Measurements from ENCODE around the gene PKP3.
"Not testable (repeated sequence)": the region's sequence is repeated elsewhere in the genome, so short reads cannot be mapped to it uniquely, and the experiment has no call there.

PKP3 gene, protein sequence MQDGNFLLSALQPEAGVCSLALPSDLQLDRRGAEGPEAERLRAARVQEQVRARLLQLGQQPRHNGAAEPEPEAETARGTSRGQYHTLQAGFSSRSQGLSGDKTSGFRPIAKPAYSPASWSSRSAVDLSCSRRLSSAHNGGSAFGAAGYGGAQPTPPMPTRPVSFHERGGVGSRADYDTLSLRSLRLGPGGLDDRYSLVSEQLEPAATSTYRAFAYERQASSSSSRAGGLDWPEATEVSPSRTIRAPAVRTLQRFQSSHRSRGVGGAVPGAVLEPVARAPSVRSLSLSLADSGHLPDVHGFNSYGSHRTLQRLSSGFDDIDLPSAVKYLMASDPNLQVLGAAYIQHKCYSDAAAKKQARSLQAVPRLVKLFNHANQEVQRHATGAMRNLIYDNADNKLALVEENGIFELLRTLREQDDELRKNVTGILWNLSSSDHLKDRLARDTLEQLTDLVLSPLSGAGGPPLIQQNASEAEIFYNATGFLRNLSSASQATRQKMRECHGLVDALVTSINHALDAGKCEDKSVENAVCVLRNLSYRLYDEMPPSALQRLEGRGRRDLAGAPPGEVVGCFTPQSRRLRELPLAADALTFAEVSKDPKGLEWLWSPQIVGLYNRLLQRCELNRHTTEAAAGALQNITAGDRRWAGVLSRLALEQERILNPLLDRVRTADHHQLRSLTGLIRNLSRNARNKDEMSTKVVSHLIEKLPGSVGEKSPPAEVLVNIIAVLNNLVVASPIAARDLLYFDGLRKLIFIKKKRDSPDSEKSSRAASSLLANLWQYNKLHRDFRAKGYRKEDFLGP
- total RNA-seq = 0.15 to 0.39 reads per million in 2 donors

DNA sequence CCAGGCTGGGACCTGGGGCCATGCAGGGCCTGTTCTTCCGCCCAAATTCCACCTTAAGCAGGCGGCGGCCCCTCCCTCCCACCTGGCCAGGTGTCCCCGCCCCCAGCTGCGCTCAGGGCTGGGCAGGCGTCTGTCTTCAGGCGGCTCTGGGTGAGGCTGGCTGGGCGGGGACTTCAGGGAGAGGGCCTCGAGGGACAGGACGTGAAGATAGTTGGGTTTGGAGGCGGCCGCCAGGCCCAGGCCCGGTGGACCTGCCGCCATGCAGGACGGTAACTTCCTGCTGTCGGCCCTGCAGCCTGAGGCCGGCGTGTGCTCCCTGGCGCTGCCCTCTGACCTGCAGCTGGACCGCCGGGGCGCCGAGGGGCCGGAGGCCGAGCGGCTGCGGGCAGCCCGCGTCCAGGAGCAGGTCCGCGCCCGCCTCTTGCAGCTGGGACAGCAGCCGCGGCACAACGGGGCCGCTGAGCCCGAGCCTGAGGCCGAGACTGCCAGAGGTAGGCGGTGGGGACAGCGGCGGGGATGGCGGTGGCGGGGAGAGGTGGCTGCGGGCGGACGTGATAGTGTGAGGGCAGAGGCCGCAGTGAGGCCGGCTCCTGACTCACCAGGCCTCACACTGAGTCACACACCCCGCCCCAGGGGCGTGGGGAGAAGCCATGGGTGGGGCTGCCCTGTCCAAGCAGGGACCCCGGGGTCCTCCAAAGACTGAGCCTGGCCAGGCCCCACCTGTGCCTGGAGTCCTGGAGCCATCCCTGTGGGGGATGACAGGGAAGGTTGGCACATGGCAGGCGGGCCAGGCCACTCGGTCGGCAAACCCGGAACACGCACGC, at the start of gene PKP3:
Gene PKP3, plus strand, starts transcription at position 176 of the 824 bp plus-strand sequence. Its CDS starts 84 bp downstream, at position 260.
- no peak for DNase-seq

DNA sequence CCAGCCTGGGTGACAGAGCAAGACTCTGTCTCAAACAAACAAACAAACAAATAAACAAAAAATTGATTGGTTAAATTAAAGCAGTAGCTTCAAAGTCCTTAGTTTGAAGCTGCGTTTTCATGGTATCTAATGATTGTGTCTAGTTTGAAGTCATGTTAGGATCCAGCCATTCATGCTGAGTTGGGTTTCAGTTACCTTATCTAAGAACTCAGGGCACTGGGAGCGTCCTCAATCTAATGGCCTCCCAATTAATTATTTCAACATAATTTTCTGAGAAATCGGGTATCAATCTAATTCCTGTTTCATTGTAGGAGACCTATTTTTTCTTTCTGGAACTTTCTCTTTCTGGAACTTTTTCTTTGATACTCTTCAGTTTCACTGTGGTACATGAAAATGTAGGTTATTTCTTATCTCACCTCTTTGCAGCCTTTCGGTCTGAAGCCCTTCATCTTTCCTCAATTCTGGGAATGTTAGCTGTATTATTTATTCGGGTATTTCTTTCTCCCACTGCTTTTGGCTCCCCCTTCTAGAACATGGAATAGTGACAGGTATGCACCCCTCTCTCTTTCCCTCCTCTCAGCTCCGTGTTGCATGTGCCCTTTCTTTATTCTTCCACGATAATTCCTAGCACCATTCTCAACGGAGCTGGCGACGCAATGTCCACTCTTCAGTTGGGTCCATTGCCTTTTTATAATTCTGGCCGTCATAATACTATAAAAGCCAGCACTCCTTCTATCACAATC, 49.0 kb upstream of the PKP3 start:
- no peak for DNase-seq

DNA sequence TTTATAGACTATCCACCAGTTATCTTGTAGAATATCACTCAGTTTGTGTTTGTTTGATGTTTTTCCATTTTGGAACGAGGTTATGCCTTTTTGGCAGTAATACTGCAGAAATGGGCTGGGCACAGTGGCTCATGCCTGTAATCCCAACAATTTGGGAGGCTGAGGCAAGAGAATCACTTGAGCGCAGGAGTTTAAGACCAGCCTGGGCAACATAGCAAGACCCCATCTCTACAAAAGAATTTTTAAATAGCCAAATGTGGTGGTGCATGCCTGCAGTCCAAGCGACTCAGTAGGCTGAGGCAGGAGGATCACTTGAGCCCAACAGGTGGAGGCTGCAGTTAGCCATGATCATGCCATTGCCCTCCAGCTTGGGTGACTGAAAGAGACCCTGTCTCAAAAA, 47.5 kb upstream of the PKP3 start:
- DNase-seq = no peak

DNA sequence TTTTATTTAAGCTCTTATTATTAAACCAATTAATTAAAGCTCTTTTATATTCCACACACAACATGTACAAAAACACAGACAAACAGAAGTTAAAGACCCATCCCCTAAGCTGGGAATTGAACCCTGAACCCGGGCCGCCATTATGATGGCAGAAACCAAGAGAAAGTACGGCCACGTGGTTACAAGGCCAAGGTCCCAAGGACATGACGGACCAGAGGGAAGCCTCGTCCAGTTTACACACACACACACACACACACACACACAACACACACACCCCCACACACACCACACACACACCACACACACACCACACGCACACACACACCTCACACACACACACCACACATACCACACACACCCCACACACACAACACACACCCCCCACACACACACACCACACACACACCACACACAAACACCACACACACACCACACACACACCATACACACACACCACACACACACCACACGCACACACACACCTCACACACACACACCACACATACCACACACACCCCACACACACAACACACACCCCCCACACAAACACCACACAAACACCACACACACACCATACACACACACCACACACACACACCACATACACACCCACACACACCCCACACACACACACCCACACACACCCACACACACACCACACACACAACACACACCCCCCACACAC, 44.6 kb upstream of the PKP3 start:
- DNase-seq = not testable (repeated sequence)

DNA sequence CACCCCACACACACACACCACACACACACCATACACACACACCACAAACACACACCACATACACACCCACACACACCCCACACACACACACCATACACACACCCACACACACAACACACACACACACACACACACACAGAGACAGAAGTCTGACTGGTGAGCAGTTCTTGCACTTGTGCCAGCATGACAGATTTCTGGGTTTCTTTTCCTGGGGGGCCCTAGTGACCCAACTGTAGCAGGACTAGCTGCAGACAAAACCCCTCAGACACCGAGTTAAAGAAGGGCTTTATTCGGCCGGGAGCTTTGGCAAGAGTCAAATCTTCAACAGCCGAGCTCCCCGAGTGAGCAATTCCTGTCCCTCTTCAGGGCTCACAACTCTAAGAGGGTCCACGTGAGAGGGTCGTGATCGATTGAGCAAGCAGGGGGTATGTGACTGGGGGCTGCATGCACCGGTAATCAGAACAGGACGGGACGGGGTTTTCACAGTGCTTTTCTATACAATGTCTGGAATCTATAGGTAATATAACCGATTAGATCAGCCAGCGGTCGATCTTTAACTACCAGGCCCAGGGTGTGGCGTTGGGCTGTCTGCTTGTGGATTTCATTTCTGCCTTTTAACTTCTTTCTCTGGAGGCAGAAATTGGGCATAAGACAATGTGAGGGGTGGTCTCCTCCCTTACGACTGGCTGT, 43.8 kb upstream of the PKP3 start:
- DNase-seq = not testable (repeated sequence)

DNA sequence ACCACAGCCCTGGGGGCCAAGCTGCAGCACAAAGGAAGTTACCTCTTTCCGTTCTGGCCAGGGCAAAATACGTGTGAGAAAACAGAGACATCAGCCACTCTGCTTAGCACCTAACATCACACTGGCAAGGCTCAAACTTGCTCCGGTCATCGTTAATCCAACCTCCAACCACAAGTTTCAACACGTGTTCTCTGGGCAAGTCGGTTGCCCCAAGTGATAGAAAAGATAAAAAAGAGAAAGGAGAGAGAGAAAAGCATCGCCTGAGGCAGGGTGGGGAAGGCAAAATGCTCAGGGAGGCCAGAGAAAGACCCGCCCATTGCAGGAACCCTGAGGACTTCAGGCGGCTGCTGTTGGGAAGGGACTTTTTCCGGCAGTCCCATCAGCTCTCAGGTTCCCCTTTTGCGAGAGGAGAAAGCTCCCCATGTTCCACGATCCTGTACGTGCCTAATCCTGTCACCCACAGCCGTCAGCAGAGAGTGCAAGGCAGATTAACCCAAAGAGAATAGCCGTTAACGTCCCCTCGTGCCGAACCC, 43.2 kb upstream of the PKP3 start:
- DNase-seq = no peak

DNA sequence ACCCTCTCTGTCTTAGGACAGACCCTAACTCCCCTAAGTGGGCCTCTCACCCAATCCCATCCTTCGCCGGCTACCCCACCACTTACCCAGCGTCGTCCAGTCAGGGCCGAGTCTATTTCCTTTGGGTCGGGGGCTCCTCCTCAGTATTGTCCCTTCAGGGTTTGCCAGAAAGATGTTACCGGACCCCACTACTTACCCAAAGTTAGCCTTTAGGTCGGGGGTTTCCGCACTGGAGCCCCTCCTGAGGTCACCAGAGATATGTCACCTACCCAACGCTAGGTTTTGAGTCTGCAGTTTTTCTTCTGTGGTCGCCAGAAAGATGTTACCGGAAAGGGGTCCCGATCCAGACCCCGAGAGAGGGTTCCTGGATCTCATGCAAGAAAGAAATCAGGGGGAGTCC, 42.6 kb upstream of the PKP3 start:
- no peak for DNase-seq

DNA sequence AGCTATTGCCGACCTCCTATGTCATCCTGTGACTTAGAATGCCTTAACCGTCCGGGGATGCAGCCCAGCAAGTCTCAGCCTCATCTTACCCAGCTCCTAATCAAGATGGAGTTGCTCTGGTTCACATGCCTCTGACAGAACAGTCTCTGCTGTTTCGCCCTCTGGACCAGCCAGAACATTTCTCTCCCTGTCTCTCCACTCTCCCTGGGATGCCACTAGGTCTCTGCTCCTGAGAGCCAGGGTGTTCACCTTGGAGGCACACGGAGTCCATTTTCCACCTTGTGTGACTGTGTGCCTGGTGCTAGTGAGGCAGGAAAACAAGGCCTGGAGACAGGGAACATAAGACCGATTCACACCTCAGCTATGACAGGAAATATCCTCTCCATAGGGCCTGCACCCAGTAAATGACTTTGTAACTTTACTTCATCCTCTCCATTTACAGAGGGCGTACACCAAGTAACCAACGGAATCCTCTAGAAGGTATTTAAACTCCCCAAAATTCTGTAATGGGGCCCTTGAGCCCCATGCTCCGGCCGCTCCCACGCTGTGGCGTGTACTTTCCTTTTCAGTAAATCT, 41.5 kb upstream of the PKP3 start:
- no peak for DNase-seq

DNA sequence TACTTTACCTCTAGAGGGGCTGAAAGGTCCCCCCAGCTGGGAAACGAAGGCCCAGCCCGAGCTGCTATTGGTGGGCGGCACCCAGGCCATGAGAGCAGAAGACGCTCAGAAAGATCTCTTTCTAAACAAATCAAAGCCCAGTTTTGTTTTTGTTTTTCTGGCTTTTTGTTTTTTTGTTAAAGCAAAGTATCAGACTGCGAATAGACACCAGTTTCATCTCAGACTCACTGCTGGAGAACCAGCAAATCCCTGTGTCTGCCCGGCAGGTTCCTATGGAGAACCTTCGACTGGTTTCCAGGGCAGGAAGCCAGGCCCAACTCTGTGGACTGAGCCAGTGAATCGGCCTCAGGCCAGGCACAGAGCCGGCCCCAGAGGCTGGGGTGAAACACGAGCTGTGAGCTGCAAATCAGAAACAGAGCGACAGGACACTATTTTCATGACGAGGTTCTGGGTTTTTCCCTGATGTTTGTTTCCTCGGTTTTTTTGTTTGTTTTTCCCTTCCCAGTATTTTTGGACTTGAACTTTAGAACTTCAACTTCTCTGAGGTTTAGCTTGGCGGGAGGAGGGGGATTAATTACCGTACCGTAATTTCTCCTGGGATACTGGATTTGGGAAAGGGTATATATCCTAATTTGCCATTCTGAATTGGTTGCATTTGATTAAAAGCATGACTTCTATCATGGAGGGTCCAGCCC, 40.7 kb upstream of the PKP3 start:
- no peak for DNase-seq

DNA sequence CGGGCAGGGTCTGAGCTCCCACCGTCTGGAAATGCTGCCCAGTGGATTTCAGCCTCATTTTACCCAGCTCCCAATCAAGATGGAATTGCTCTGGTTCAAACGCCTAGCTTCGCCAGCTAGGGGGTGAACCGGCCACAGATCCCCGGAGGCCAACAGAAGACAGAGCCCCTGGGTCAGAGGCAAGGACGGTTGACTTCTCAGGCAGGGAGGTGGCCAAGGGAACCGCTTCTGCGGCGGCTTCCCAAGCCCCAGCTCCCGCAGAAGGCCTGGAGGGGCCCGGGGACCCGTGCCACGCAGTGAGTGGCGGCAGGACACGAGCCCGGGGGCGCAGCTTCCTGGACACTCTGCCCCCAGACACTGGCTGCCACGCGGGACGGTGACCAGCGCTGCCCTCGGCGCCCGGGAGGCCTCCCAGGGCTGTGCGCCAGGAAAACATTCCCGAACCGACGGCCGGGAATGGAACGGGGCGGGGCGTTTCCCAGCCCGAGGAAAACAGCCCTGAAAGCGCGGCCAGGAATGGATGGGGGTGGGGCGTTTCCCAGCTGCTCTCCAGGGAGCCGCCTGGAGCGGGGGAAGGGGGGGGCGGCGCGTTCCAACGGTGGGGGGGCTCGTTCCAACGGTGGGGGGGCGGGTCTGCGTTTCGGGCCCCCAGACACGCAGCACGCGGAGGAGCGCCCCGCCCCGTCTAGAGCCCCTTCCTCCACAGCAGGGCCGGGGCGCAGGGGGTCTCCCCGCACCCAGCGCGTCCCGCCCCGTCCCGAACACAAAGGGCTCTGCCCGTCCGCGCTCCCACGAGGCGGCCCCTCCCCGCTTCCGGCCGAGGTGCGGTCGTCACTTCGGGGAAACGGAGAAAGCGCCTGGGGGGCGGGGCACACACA, 38.2 kb upstream of the PKP3 start:
- DNase-seq = peak; percentile 81

DNA sequence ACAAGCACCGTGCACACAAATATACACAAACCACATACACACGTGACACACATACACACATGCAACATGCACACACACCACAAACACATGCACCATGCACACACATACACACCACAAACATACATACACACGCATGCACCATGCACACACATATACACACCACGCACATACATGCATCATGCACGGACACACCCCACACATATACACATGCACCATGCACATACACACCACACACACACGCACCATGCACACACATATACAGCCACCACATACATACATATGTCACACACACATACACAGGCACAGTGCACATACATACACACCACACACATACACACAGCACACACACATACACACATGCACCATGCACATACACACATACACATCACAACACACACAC, 37.4 kb upstream of the PKP3 start:
- DNase-seq = no peak

DNA sequence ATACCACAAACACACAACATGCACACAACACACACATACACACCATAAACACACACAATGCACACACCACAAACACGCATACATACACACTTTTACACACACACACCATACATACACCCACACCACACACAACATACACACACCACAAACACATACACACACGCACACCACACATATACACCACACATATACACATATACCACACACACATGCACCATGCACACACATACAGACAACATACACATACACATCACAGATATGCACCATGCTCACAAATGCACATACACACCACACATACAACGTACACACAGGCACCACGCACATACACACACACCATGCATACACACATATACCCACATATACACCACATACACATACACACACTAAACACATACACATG, 36.4 kb upstream of the PKP3 start:
- DNase-seq = no peak

DNA sequence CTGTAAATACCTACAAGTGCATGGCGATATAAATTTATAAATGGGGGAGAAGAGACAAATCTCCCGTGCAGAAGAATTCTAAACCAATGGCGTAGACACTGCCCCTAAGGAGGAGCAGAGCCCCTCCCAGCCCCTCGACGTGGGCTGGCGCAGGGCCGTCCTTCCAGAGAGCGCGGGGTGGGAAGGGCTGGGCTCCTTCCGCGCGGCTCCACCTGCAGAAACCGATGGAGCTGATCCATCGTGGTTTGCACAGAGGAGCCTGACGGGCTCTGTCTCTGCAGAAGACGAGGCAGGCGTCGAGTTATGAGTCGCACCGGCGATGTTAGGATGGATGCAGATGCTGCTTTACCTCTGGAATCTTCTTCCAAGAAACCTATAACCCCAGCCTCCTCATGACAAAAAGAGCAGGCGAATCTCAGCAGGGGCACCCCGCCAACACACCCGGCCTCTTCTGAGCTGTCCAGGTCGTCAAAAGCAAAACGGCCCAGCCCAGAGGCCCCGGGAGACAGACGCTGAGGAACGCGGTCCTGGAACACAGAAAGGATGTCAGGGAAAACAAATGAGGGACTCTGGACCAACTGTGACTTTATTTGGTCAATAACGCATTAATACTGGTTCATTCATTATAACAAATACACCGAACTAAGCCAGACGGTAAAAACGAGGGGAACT, 35.7 kb upstream of the PKP3 start:
- DNase-seq = no peak

DNA sequence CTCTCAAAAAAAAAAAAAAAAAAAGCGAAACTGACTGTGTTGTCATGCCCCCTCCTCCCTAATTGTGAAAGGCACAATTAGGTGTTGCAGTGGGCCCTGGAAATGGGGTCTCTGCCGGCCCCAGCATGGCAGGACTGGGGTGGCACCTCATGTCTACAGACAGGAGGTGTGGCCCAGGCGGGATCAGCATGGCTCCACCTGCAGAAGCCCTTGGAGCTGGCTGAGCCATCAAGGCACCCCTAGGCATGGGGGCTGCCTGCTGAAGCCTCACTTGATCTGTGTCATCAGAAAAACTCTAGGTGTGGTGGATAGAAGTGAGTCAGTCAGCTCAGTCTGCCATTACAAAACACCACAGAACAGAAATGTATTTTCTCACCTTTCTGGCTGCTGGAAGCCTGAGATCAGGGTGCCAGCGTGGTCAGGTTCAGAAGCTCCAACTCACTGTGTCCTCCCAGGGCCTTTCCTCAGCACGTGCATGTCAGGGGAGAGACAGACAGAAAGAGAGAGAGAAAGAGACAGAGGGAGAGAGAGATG, 34.8 kb upstream of the PKP3 start:
- DNase-seq = no peak

DNA sequence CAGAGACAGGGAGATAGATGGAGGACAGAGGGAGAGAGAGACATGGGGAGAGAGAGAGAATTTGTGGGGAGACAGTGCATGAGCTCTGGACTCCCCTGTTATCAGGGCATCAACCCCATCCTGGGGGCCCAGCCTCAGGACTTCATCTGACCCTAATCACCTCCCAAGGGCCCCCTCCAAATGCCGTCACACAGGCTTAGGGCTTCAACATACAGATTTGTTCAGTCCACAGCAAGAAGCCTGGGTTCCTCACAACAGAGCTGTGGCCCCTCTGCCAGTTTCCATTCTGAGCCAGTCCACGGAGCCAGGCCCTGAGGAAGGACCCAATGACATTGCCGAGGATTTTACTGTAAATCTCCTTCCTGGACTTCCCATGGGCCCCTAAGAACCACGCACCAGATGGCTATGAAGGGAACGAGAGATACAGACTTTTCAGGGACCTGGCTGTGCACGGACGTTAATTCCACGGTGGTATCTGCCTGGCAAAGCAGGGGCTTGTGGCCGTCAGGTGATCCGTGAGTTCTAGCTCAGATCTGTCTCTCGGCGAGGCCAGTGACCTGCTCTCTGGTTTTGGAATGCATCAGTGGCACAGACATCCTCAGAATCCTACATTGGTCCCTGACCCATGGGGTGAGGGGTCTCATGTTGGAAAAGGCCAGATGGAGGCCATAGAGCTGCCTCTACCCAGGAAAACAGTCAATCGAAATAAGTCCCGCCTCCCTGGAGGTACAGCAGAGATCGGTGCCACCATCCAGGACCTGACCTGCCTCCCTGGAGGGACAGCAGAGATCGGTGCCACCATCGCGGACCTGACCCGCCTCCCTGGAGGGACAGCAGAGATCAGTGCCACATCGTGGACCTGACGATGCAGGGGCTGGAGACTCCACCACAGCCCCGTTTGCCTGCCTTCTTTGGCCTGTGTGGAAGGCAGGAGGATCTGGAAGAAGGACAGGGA, 33.4 kb upstream of the PKP3 start:
- DNase-seq = no peak

DNA sequence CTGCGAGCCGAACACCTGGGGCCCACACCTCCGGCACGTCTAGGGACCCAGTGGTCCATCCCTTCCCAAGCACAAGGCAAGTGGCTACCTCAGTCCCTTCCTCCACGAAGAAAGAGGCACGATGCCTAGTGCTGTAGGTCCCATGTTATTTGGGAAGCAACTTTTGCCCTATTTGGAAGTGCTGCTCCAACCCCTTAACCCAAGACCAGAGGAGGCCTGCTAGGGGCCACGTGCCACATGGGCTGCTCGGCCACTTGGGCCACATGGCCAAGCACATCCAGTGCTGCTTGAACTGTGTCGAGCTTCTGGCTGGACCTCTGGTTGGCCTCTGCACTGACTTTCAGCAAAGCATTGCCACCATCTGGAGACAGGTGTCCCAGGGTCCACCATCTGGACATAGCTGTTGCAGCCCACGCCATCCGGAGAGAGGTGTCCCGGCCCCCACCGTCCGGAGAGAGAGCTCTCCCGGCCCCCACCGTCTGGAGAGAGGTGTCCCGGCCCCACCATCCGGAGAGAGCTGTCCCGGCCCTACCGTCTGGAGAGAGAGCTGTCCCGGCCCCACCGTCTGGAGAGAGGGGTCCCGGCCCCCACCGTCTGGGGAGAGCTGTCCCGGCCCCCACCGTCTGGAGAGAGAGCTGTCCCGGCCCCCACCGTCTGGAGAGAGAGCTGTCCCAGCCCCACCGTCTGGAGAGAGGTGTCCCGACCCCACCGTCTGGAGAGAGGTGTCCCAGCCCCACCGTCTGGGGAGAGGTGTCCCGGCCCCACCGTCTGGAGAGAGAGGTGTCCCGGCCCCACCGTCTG, 31.2 kb upstream of the PKP3 start:
- no peak for DNase-seq

All from activated gamma-delta T cell (primary cell).